ENCODE results near the gene ZNF772.
"Not testable (repeated sequence)": the region's sequence is repeated elsewhere in the genome, so short reads cannot be mapped to it uniquely, and the experiment has no call there.

ZNF772 gene

DNA sequence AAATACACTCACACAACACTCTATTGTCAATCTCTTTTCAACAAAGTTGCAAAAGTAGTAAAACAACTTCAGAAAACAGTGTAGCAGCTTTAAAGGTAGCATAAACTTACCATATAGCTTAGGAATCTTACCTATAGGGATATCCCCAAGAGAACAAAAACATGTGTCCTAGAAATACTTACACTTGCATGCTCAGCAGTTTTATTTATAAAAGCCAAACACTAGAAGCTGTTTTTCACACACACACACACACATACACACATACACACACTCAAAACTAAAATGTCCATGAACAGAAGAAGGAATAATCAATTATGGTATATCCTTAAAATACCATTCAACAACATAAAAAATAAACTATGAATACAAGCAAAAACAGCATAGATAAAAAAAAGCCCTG lies 34.1 kb upstream of the ZNF772 start:
- DNase-seq (ENCODE audit: low read depth in 1 of 2, low spot score in 1 of 2), result no peak
- Histone ChIP-seq H3K27ac (replicated peaks) (no peak overlapping the region), H3K27me3 (ENCODE audit: insufficient read depth, poor library complexity, severe bottlenecking) (no peaks in the 10 kb centered on the region), H3K4me3 (replicated peaks; ENCODE audit: insufficient read depth, low read length) (no peak overlapping the region)
- TF ChIP-seq POLR2AphosphoS5 (IDR thresholded peaks at IDR 0.05; ENCODE audit: low read depth), result no peak
- TF ChIP-seq, protein P1, sequence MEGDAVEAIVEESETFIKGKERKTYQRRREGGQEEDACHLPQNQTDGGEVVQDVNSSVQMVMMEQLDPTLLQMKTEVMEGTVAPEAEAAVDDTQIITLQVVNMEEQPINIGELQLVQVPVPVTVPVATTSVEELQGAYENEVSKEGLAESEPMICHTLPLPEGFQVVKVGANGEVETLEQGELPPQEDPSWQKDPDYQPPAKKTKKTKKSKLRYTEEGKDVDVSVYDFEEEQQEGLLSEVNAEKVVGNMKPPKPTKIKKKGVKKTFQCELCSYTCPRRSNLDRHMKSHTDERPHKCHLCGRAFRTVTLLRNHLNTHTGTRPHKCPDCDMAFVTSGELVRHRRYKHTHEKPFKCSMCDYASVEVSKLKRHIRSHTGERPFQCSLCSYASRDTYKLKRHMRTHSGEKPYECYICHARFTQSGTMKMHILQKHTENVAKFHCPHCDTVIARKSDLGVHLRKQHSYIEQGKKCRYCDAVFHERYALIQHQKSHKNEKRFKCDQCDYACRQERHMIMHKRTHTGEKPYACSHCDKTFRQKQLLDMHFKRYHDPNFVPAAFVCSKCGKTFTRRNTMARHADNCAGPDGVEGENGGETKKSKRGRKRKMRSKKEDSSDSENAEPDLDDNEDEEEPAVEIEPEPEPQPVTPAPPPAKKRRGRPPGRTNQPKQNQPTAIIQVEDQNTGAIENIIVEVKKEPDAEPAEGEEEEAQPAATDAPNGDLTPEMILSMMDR (IDR thresholded peaks at IDR 0.05; ENCODE audit: insufficient read depth, low read length), result no peak
- no peak for TF ChIP-seq SPI1 (IDR thresholded peaks at IDR 0.05; ENCODE audit: borderline replicate concordance, low read depth)
- TF ChIP-seq, protein P2, sequence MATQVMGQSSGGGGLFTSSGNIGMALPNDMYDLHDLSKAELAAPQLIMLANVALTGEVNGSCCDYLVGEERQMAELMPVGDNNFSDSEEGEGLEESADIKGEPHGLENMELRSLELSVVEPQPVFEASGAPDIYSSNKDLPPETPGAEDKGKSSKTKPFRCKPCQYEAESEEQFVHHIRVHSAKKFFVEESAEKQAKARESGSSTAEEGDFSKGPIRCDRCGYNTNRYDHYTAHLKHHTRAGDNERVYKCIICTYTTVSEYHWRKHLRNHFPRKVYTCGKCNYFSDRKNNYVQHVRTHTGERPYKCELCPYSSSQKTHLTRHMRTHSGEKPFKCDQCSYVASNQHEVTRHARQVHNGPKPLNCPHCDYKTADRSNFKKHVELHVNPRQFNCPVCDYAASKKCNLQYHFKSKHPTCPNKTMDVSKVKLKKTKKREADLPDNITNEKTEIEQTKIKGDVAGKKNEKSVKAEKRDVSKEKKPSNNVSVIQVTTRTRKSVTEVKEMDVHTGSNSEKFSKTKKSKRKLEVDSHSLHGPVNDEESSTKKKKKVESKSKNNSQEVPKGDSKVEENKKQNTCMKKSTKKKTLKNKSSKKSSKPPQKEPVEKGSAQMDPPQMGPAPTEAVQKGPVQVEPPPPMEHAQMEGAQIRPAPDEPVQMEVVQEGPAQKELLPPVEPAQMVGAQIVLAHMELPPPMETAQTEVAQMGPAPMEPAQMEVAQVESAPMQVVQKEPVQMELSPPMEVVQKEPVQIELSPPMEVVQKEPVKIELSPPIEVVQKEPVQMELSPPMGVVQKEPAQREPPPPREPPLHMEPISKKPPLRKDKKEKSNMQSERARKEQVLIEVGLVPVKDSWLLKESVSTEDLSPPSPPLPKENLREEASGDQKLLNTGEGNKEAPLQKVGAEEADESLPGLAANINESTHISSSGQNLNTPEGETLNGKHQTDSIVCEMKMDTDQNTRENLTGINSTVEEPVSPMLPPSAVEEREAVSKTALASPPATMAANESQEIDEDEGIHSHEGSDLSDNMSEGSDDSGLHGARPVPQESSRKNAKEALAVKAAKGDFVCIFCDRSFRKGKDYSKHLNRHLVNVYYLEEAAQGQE (IDR thresholded peaks at IDR 0.05; ENCODE audit: insufficient replicate concordance, low read depth), result no peak

DNA sequence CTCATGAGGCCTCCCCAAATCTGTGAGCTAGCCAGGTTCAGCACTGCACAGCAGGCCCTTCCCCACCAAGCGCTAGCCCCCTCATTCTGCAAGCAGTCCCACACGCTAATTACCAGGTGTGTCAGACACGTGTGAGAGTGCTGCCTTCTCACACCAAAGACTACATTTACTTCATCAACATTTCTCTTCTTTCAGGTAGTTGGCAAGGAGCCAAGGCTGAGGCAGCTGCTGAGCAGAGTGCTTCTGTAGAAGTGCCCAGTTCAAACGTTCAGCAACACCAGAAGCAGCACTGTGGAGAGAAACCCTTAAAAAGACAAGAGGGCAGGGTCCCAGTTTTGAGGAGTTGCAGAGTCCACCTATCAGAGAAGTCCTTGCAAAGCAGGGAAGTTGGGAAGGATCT lies 28.8 kb upstream of the ZNF772 start:
- DNase-seq (ENCODE audit: low read depth in 1 of 2, low spot score in 1 of 2), result no peak
- Histone ChIP-seq H3K27me3 (ENCODE audit: insufficient read depth, poor library complexity, severe bottlenecking) (no peaks in the 10 kb centered on the region), H3K4me3 (replicated peaks; ENCODE audit: insufficient read depth, low read length) (no peak overlapping the region), H3K27ac (replicated peaks) (no peak overlapping the region)
- TF ChIP-seq, protein P1 (IDR thresholded peaks at IDR 0.05; ENCODE audit: insufficient read depth, low read length), result no peak
- TF ChIP-seq GABPA (IDR thresholded peaks at IDR 0.05; ENCODE audit: low read depth) (no peak), SPI1 (IDR thresholded peaks at IDR 0.05; ENCODE audit: borderline replicate concordance, low read depth) (no peak)

DNA sequence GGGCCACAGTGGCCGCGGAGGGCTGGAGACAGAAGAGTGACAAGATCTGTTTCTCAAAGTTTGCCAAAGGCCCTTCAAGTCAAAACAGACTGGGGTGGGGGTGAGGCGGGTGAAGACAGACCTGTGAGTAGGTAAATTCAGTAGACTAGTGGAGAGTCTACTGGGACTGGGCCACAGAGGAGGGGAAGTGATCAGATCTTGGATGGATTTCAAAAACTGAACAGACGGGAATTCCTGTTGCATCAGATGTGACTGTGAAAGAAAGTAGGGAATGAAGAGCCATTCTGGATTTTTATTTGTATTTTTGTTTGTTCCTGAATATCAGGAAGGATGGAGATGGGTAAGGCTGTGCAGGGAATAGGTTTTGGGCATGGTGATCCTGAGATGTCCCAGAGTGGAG lies 23.0 kb upstream of the ZNF772 start:
- H3K4me3 ChIP-seq (replicated peaks; ENCODE audit: insufficient read depth, low read length), result peak overlapping the region; percentile 25
- H3K27ac ChIP-seq (replicated peaks); DNase-seq (ENCODE audit: low read depth in 1 of 2, low spot score in 1 of 2); H3K27me3 ChIP-seq (ENCODE audit: insufficient read depth, poor library complexity, severe bottlenecking): not testable (repeated sequence)

DNA sequence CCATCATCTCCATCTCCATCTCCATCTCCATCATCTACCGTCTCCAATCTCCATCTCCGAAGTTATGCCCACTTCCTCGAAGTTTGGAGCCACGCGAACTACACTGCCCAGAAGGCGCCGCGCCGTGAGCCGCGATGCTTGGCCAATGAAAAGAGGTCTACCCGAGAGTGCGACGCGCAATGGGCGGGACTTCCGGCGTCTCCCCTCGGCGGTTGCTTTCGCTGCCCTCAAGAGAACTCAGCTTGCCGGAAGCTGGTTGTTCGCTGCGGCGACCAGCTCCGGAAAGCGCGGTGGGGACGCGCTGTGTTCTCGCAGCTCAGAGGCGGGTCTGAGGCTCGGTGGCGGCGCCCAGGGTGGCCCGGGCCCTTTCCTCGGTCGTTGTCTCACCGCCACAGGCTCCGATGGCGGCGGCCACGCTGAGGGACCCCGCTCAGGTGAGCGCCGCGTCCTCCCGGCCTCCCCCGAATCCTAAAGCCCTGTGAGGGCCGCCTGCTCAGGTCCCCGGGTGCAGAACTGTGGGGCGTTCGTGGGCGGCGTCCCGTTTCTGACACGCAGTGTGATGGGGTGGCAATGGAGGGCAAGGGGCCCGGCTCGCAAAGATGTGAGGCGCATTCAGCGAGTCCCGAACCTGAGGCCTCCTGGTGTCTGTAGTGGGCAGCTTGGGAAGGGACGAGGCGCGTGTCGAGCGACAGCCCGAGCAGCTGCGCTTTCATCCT lies 22.5 kb upstream of the ZNF772 start, which contains the start of gene ZNF773:
TSS of gene ZNF773 (plus strand) at position 259 of the 716 bp plus-strand sequence. CDS start at position 402, 143 bp downstream.
- H3K27me3 ChIP-seq (ENCODE audit: insufficient read depth, poor library complexity, severe bottlenecking), result not testable (repeated sequence)
- peak within 1 kb of the TSS; percentile 92 for H3K27ac ChIP-seq (replicated peaks)
- peak; percentile 95 to 96 for DNase-seq (ENCODE audit: low read depth in 1 of 2, low spot score in 1 of 2)
- peak; percentile 81; the same call in 1 of the 2 replicates for TF ChIP-seq POLR2AphosphoS5 (IDR thresholded peaks at IDR 0.05; ENCODE audit: low read depth)
- peak; percentile 7; the same call in 1 of the 2 replicates for TF ChIP-seq SPI1 (IDR thresholded peaks at IDR 0.05; ENCODE audit: borderline replicate concordance, low read depth)
- peak; percentile 93 for TF ChIP-seq GABPA (IDR thresholded peaks at IDR 0.05; ENCODE audit: low read depth)
- H3K4me3 ChIP-seq (replicated peaks; ENCODE audit: insufficient read depth, low read length), result peak within 1 kb of the TSS; percentile 66

DNA sequence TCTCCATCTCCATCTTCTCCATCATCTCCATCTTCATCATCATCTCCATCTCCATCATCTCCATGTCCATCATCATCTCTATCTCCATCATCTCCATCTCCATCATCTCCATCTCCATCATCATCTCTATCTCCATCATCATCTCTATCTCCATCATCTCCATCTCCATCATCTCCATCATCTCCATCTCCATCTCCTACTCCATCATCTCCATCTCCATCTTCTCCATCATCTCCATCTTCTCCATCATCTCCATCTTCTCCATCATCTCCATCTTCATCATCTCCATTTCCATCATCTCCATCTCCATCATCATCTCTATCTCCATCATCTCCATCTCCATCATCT lies 21.9 kb upstream of the ZNF772 start:
- H3K27me3 ChIP-seq (ENCODE audit: insufficient read depth, poor library complexity, severe bottlenecking); H3K4me3 ChIP-seq (replicated peaks; ENCODE audit: insufficient read depth, low read length); DNase-seq (ENCODE audit: low read depth in 1 of 2, low spot score in 1 of 2); H3K27ac ChIP-seq (replicated peaks): not testable (repeated sequence)

DNA sequence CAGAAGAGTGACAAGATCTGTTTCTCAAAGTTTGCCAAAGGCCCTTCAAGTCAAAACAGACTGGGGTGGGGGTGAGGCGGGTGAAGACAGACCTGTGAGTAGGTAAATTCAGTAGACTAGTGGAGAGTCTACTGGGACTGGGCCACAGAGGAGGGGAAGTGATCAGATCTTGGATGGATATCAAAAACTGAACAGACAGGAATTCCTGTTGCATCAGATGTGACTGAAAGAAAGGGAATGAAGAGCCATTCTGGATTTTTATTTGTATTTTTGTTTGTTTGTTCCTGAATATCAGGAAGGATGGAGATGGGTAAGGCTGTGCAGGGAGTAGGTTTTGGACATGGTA lies 10.9 kb upstream of the ZNF772 start:
- H3K27ac ChIP-seq (replicated peaks), result 0 out of 2 replicates have a peak overlapping the region, but pooled peaks have one; percentile 34
- H3K4me3 ChIP-seq (replicated peaks; ENCODE audit: insufficient read depth, low read length), result peak overlapping the region; percentile 13; the same call in 1 of the 2 replicates
- H3K27me3 ChIP-seq (ENCODE audit: insufficient read depth, poor library complexity, severe bottlenecking); DNase-seq (ENCODE audit: low read depth in 1 of 2, low spot score in 1 of 2): not testable (repeated sequence)

Measured in HL-60 (cell line).